Frontal cortex (tissue), 4 donors: ENCODE data around the gene NSD2. TPM values are rescaled to one million over a fixed set of nuclear protein-coding genes. Genes with fewer than 3 reads are reported as not detected.
"Not testable (repeated sequence)": the region's sequence is repeated elsewhere in the genome, so short reads cannot be mapped to it uniquely, and the experiment has no call there.

ENCODE experiments used
- DNase-seq, 2 donors: peaks; one replicate each; pipeline ENCODE4 v3.0.0; 2012; ENCODE audit warnings: low spot score in 2 of 2
- FAIRE-seq: peaks from 2 replicates; lab custom pipeline; 2012; peaks lifted over from hg19 to GRCh38; lab: Jason Lieb, UNC
- total RNA-seq: library from RNA; depleted of rRNA; stranded (reverse); fragments of >200 nt; gene quantifications from one replicate; pipeline ENCODE4 v1.2.3, GENCODE V29; 2014
- donor health status: control.
- donor health status: control.
- donor health status: control.

The NSD2 gene
- 113 TPM for total RNA-seq

GRCh38 chr4:1870578-1871443 lies at the start of gene NSD2:
TSS of gene NSD2 (plus strand) at chr4:1871393. CDS start at chr4:1900655, 29,262 bp downstream.
- FAIRE-seq (no peak), DNase-seq (peak; percentile 98)

- DNase-seq (no peak), FAIRE-seq (no peak)
These were observed 49.3 kb upstream of the NSD2 start for GRCh38 chr4:1821679-1822567.

- DNase-seq (no peak), FAIRE-seq (no peak)
These were observed 48.3 kb upstream of the NSD2 start for GRCh38 chr4:1822568-1823544.

- DNase-seq: no peak
- FAIRE-seq: no peak
These were observed 47.7 kb upstream of the NSD2 start for GRCh38 chr4:1823545-1823932.

- FAIRE-seq (no peak), DNase-seq (no peak)
These were observed 46.4 kb upstream of the NSD2 start for GRCh38 chr4:1824746-1825145.

GRCh38 chr4:1825326-1825725 lies 45.9 kb upstream of the NSD2 start:
- DNase-seq (no peak), FAIRE-seq (no peak)

GRCh38 chr4:1826531-1827350 lies 44.5 kb upstream of the NSD2 start:
- DNase-seq: no peak
- FAIRE-seq: no peak

- no peak for DNase-seq
- no peak for FAIRE-seq
These were observed 41.0 kb upstream of the NSD2 start for GRCh38 chr4:1830234-1830633.

GRCh38 chr4:1830642-1831228 lies 40.5 kb upstream of the NSD2 start:
- no peak for FAIRE-seq

GRCh38 chr4:1831331-1831730 lies 39.9 kb upstream of the NSD2 start:
- DNase-seq (no peak), FAIRE-seq (no peak)

More at GRCh38 chr4:1830642-1831228, 40.5 kb upstream of the NSD2 start:
- no peak for DNase-seq

- FAIRE-seq (no peak), DNase-seq (no peak)
These were observed 38.5 kb upstream of the NSD2 start for GRCh38 chr4:1832690-1833089.

GRCh38 chr4:1833307-1834046 lies 37.7 kb upstream of the NSD2 start:
- FAIRE-seq: no peak

GRCh38 chr4:1834047-1834775 lies 37.0 kb upstream of the NSD2 start:
- FAIRE-seq (no peak), DNase-seq (no peak)

More at GRCh38 chr4:1833307-1834046, 37.7 kb upstream of the NSD2 start:
- no peak for DNase-seq

GRCh38 chr4:1835836-1836235 lies 35.4 kb upstream of the NSD2 start:
- FAIRE-seq, DNase-seq: not testable (repeated sequence)

GRCh38 chr4:1836650-1837049 lies 34.5 kb upstream of the NSD2 start:
- DNase-seq (no peak), FAIRE-seq (no peak)

- DNase-seq (no peak), FAIRE-seq (no peak)
These were observed 34.1 kb upstream of the NSD2 start for GRCh38 chr4:1837069-1837468.

- FAIRE-seq: no peak
- no peak for DNase-seq
These were observed 31.9 kb upstream of the NSD2 start for GRCh38 chr4:1839282-1839681.
